ENCODE results near the gene ZBTB17.

DNA sequence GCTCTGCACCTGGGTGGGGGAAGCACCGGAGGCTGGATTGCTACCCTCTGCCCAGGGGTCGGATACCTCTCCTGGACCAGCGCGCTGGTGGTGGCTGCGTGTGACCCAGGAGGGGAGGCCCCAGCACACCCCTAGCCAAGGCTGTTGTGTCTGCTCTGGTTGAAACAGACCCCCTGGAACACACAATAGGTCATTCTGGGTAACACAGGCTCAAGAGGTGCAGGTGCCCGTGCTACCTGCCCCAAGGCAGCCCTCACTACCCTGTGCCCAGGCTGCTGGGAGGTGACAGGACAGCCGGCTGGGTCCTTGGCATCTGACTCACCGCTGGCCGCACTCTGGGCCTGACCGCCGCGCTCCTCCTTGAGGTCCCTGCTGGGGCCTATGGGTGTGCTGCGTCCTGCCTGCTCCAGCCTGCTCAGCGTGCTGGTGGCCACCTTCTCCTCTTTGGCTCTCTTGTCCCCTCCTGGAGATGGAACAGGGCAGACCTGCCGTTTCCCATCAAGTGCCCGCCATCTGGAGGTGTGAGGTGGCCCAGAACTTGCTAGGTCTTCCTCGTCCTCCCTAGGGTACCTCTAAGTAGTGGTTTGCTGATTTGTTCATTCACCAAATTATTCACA is 30.0 kb downstream of the ZBTB17 start:
- TF ChIP-seq, protein P1, sequence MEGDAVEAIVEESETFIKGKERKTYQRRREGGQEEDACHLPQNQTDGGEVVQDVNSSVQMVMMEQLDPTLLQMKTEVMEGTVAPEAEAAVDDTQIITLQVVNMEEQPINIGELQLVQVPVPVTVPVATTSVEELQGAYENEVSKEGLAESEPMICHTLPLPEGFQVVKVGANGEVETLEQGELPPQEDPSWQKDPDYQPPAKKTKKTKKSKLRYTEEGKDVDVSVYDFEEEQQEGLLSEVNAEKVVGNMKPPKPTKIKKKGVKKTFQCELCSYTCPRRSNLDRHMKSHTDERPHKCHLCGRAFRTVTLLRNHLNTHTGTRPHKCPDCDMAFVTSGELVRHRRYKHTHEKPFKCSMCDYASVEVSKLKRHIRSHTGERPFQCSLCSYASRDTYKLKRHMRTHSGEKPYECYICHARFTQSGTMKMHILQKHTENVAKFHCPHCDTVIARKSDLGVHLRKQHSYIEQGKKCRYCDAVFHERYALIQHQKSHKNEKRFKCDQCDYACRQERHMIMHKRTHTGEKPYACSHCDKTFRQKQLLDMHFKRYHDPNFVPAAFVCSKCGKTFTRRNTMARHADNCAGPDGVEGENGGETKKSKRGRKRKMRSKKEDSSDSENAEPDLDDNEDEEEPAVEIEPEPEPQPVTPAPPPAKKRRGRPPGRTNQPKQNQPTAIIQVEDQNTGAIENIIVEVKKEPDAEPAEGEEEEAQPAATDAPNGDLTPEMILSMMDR (IDR thresholded peaks at IDR 0.05) = no peak
- no peak for TF ChIP-seq POLR2A (IDR thresholded peaks at IDR 0.05)
- no peak for TF ChIP-seq EP300 (IDR thresholded peaks at IDR 0.05; ENCODE audit: low read depth)
- TF ChIP-seq POLR2AphosphoS5 (IDR thresholded peaks at IDR 0.05) = no peak

All from transverse colon (tissue), 4 donors.